Psoas muscle (tissue), 8 donors: ENCODE results near the gene DNAH8. TPM values are rescaled to one million over a fixed set of nuclear protein-coding genes. Genes with fewer than 3 reads are reported as not detected.

Experiments
- ATAC-seq, 4 donors: fragments of 200-7000 bp; cut with Tn5 transposase; one replicate each; pipeline ENCODE4 v1.9.1; 2020; ENCODE audit warnings: moderate library complexity in 3 of 4, mild to moderate bottlenecking in 2 of 4
- DNase-seq, 2 donors: peaks; one replicate each; pipeline ENCODE4 v3.0.0-alpha.2; 2020
- H3K27ac ChIP-seq: fragments of 200-600 bp; one replicate; pipeline ENCODE4 v1.8.0; 2022
- H3K27me3 ChIP-seq, 3 donors: fragments of 200-600 bp in 1 of 3; one replicate each; pipeline versions ENCODE4 v1.6.1 to v1.8.0; 2013 to 2022; ENCODE audit warnings: low read length in 2 of 3, mild to moderate bottlenecking in 2 of 3, moderate library complexity in 1 of 3; ENCODE audit not compliant: insufficient read depth in 3 of 3
- H3K36me3 ChIP-seq, 2 donors: fragments of 200-600 bp in 1 of 2; one replicate each; pipeline versions ENCODE4 v1.6.1 to v1.8.0; 2013 to 2022; ENCODE audit warnings: low read depth in 1 of 2, mild to moderate bottlenecking in 1 of 2, moderate library complexity in 1 of 2; ENCODE audit not compliant: insufficient read depth in 1 of 2
- H3K4me1 ChIP-seq: fragments of 200-600 bp; one replicate; pipeline ENCODE4 v1.8.0; 2022
- H3K4me3 ChIP-seq: fragments of 200-600 bp; one replicate; pipeline ENCODE4 v1.8.0; 2022; ENCODE audit warnings: mild to moderate bottlenecking
- H3K9me3 ChIP-seq: fragments of 200-600 bp; one replicate; pipeline ENCODE4 v1.8.0; 2022
- CTCF ChIP-seq: fragments of 200-600 bp; IDR thresholded peaks from one replicate; pipeline ENCODE4 v1.8.0; 2022; ENCODE audit warnings: antibody characterized with exemption
- WGBS, 3 donors: extraction: QIAGEN DNeasy Blood & Tissue Kit; methylation state at CpG; one replicate each; pipeline versions ENCODE4 v1.1.6 to v1.1.7; 2013; 5-methylcytosine and 5-hydroxymethylcytosine counted together
- intact Hi-C, 2 donors: fragments of 100-400 bp; cut with DNase I; formaldehyde crosslinking; loops; one replicate each; pipeline versions ENCODE4 v1.11.0 to v1.14.2; 2022
- polyA plus RNA-seq, 3 donors: library from polyadenylated mRNA; stranded (reverse); fragments of 200-250 nt; gene quantifications; one replicate each; pipeline ENCODE4 v1.2.3, GENCODE V29; 2013
- total RNA-seq, 4 donors: library from RNA; stranded (reverse); fragmentation: NEBNext Ultra II Directional in 2 of 4; extraction: Animal tissue kit (Norgen Biotek cat#: 25700) in 2 of 4; gene quantifications; one replicate each; pipeline versions ENCODE4 v1.2.1 to v1.2.4, GENCODE V29; 2021 to 2023
- donor health status: healthy with polysubstance abuse.
- donor health status: DM: no; HTN: no; CAD: no; lungs with moderate emphysema.
- donor health status: Bipolar disorder and iron deficiency.
- donor health status: healthy.
- donor health status: DM: yes; HTN: yes; CAD: no.
- donor health status: DM: no; HTN: no; CAD: no.
- donor health status: DM: no; HTN: no; CAD: no.
- donor health status: DM: yes; HTN: yes; CAD: no.

The DNAH8 gene
- total and polyA plus RNA-seq, 7 donors = 0.02 TPM; not detected in 6

GRCh38 chr6:39055661-39056060, 340.6 kb downstream of the DNAH8 start:
- intact Hi-C loops = no loop called here
- H3K9me3 ChIP-seq = no peaks in the 10 kb centered on the region
- H3K36me3 ChIP-seq = no peaks in the 10 kb centered on the region
- 77 to 83% (median 78%) methylated on average over 7 of the region's 7 CpGs for WGBS, 3 donors
- H3K4me1 ChIP-seq = no peaks in the 10 kb centered on the region
- H3K27me3 ChIP-seq = peaks cover 0 to 5% (median 4%) of the 10 kb centered on the region in 3 donors
- no peak overlapping the region for H3K27ac ChIP-seq
- DNase-seq (no peak), ATAC-seq (no peak)
- TF ChIP-seq CTCF = no peak
- H3K4me3 ChIP-seq = no peak overlapping the region

GRCh38 chr6:39056191-39056590, 341.1 kb downstream of the DNAH8 start:
- H3K4me1 ChIP-seq = no peaks in the 10 kb centered on the region
- H3K9me3 ChIP-seq = no peaks in the 10 kb centered on the region
- 91 to 95% (median 93%) methylated on average over 5 of the region's 5 CpGs for WGBS, 3 donors

GRCh38 chr6:39056681-39057080, 341.6 kb downstream of the DNAH8 start:
- H3K9me3 ChIP-seq = no peaks in the 10 kb centered on the region
- WGBS, 3 donors = 83 to 91% (median 85%) methylated on average over 9 of the region's 9 CpGs

More at GRCh38 chr6:39056191-39056590, 341.1 kb downstream of the DNAH8 start:
- Histone ChIP-seq H3K27ac (no peak overlapping the region), H3K27me3 (peaks cover 0 to 5% (median 0%) of the 10 kb centered on the region in 3 donors), H3K36me3 (no peaks in the 10 kb centered on the region), H3K4me3 (no peak overlapping the region)
- DNase-seq (no peak), ATAC-seq (no peak)
- TF ChIP-seq CTCF = no peak
- intact Hi-C loops = no loop called here

GRCh38 chr6:39057251-39058155, 342.4 kb downstream of the DNAH8 start:
- H3K4me1 ChIP-seq = no peaks in the 10 kb centered on the region
- DNase-seq (no peak), ATAC-seq (no peak)
- TF ChIP-seq CTCF = no peak
- no peaks in the 10 kb centered on the region for H3K9me3 ChIP-seq
- no peak overlapping the region for H3K4me3 ChIP-seq
- no peak overlapping the region for H3K27ac ChIP-seq
- H3K36me3 ChIP-seq = no peaks in the 10 kb centered on the region
- WGBS, 3 donors = 66% methylated on average over 15 to 17 of the region's 17 CpGs
- H3K27me3 ChIP-seq = peaks cover 0 to 5% (median 0%) of the 10 kb centered on the region in 3 donors
- intact Hi-C loops = no loop called here

More at GRCh38 chr6:39056681-39057080, 341.6 kb downstream of the DNAH8 start:
- Histone ChIP-seq H3K4me3 (no peak overlapping the region), H3K36me3 (no peaks in the 10 kb centered on the region), H3K27me3 (peaks cover 0 to 5% (median 0%) of the 10 kb centered on the region in 3 donors), H3K4me1 (no peaks in the 10 kb centered on the region), H3K27ac (no peak overlapping the region)
- DNase-seq (no peak), ATAC-seq (no peak)
- intact Hi-C loops = no loop called here
- no peak for TF ChIP-seq CTCF
